Keratinocyte (primary cell): Measurements from ENCODE around the gene CALCR. TPM values are rescaled to one million over a fixed set of nuclear protein-coding genes. Genes with fewer than 3 reads are reported as not detected.
"Not testable (repeated sequence)": the region's sequence is repeated elsewhere in the genome, so short reads cannot be mapped to it uniquely, and the experiment has no call there.

Experiments
- DNase-seq: peaks from one replicate; pipeline ENCODE4 v3.0.0-alpha.2; 2011; ENCODE audit warnings: low read depth, missing footprints, low spot score
- FAIRE-seq: peaks from 2 replicates; lab custom pipeline; 2011; peaks lifted over from hg19 to GRCh38; lab: Jason Lieb, UNC
- H2AFZ ChIP-seq: 2 replicates; pipeline ENCODE4 v1.6.0; 2012; ENCODE audit warnings: low read length, control low read depth, inconsistent platforms; ENCODE audit not compliant: control insufficient read depth
- H3K27ac ChIP-seq: 2 replicates; pipeline ENCODE4 v1.5.1; 2011; ENCODE audit warnings: low read length; ENCODE audit not compliant: control insufficient read depth, insufficient read depth
- H3K27me3 ChIP-seq: 3 replicates; pipeline ENCODE4 v1.6.0; 2011; ENCODE audit warnings: low read length; ENCODE audit not compliant: control insufficient read depth, insufficient read depth; ENCODE audit errors: extremely low read depth
- H3K36me3 ChIP-seq, 2 experiments: 2 replicates in 1 of 2; 3 replicates in 1 of 2; pipeline ENCODE4 v1.5.1; 2011; ENCODE audit warnings: low read length in 2 of 2, mild to moderate bottlenecking in 1 of 2; ENCODE audit not compliant: control insufficient read depth in 2 of 2, insufficient read depth in 2 of 2; ENCODE audit errors: extremely low read depth in 1 of 2
- H3K4me1 ChIP-seq: 3 replicates; pipeline ENCODE4 v1.5.1; 2011; ENCODE audit warnings: low read length; ENCODE audit not compliant: control insufficient read depth, insufficient read depth; ENCODE audit errors: extremely low read depth
- H3K4me2 ChIP-seq: 3 replicates; pipeline ENCODE4 v1.6.0; 2011; ENCODE audit warnings: low read depth, low read length; ENCODE audit not compliant: control insufficient read depth, insufficient read depth; ENCODE audit errors: extremely low read depth
- H3K4me3 ChIP-seq, 3 experiments: fragments of 200-600 bp in 1 of 3; sonication (generic) in 1 of 3; 2 replicates in 2 of 3; 3 replicates in 1 of 3; pipeline ENCODE4 v1.5.1; 2011 to 2016; ENCODE audit warnings: low read length in 3 of 3, mild to moderate bottlenecking in 3 of 3, control low read depth in 2 of 3, inconsistent platforms in 1 of 3, low read depth in 1 of 3, mixed read lengths in 1 of 3, mixed run types in 1 of 3, moderate library complexity in 1 of 3; ENCODE audit not compliant: control insufficient read depth in 2 of 3, insufficient read depth in 2 of 3; ENCODE audit errors: extremely low read depth in 1 of 3
- H3K79me2 ChIP-seq: 2 replicates; pipeline ENCODE4 v1.6.0; 2012; ENCODE audit warnings: low read length; ENCODE audit not compliant: control insufficient read depth, insufficient read depth
- H3K9ac ChIP-seq: 3 replicates; pipeline ENCODE4 v1.6.0; 2011; ENCODE audit warnings: low read length; ENCODE audit not compliant: control insufficient read depth, insufficient read depth; ENCODE audit errors: extremely low read depth
- H3K9me1 ChIP-seq: 3 replicates; pipeline ENCODE4 v1.6.0; 2011; ENCODE audit warnings: low read length; ENCODE audit not compliant: control insufficient read depth, insufficient read depth; ENCODE audit errors: extremely low read depth
- H3K9me3 ChIP-seq: 2 replicates; pipeline ENCODE4 v1.5.1; 2012; ENCODE audit warnings: low read depth, low read length; ENCODE audit not compliant: control insufficient read depth
- H4K20me1 ChIP-seq: 3 replicates; pipeline ENCODE4 v1.6.0; 2011; ENCODE audit warnings: low read length; ENCODE audit not compliant: control insufficient read depth, insufficient read depth; ENCODE audit errors: extremely low read depth
- CTCF ChIP-seq, 3 experiments: IDR thresholded peaks in 1 of 3; conservative IDR thresholded peaks in 1 of 3; optimal IDR thresholded peaks in 1 of 3; 2 replicates in 2 of 3; 3 replicates in 1 of 3; pipeline versions ENCODE3 to v1.5.1; 2011; ENCODE audit warnings: low read length in 3 of 3, mild to moderate bottlenecking in 3 of 3, moderate library complexity in 2 of 3, control low read depth in 1 of 3, inconsistent platforms in 1 of 3; ENCODE audit not compliant: insufficient read depth in 2 of 3; ENCODE audit errors: extremely low read depth in 1 of 3
- EZH2 ChIP-seq: IDR thresholded peaks from one replicate; pipeline ENCODE4 v1.6.1; 2012; ENCODE audit warnings: inconsistent platforms, mild to moderate bottlenecking, low read length, moderate library complexity
- dilution Hi-C: fragments of 300-500 bp; cut with MboI; formaldehyde crosslinking; loops from one replicate; pipeline ENCODE4 v1.7.0; 2020; ENCODE audit warnings: low sequenced_read_pairs; ENCODE audit not compliant: extremely low pct_ligation_motif_present
- polyA plus RNA-seq, 5 experiments: library from polyadenylated mRNA; depleted of rRNA in 3 of 5; stranded (reverse) in 3 of 5; stranded (forward) in 1 of 5; unstranded in 1 of 5; fragments of >200 nt; gene quantifications; 1 replicate in 1 of 5; 2 replicates in 3 of 5; 3 replicates in 1 of 5; pipeline versions ENCODE4 v1.2.1 to v1.2.3, GENCODE V29; 2011 to 2012; ENCODE audit warnings: missing spikeins in 2 of 5, low read depth in 1 of 5, low replicate concordance in 1 of 5

Gene CALCR
- polyA plus RNA-seq, 1 donor (not counting 4 experiments of a cell fraction or from before 2014, with no cell fraction given), result not detected

GRCh38 chr7:93594250-93594649 is 19.7 kb upstream of the CALCR start:
- Histone ChIP-seq H3K9me1 (no peaks in the 10 kb centered on the region), H3K9me3 (no peaks in the 10 kb centered on the region), H3K4me2 (no peak overlapping the region), H3K9ac (no peak overlapping the region), H3K27me3 (no peaks in the 10 kb centered on the region), H3K27ac (no peak overlapping the region), H4K20me1 (no peaks in the 10 kb centered on the region), H3K4me3 (no peak overlapping the region), H3K79me2 (no peaks in the 10 kb centered on the region), H2AFZ (no peak overlapping the region), H3K36me3 (no peaks in the 10 kb centered on the region), H3K4me1 (no peaks in the 10 kb centered on the region)
- DNase-seq (no peak), FAIRE-seq (no peak)
- dilution Hi-C loops, result no loop called here
- TF ChIP-seq CTCF (optimal IDR thresholded peaks at IDR 0.05 in 1 of 3, IDR thresholded peaks at IDR 0.05 in 1 of 3, conservative IDR thresholded peaks at IDR 0.05 in 1 of 3; ENCODE audit: extremely low read depth in 1 of 3, insufficient read depth in 2 of 3, low read length in 3 of 3), result no peak
- no peak for TF ChIP-seq EZH2

DNA sequence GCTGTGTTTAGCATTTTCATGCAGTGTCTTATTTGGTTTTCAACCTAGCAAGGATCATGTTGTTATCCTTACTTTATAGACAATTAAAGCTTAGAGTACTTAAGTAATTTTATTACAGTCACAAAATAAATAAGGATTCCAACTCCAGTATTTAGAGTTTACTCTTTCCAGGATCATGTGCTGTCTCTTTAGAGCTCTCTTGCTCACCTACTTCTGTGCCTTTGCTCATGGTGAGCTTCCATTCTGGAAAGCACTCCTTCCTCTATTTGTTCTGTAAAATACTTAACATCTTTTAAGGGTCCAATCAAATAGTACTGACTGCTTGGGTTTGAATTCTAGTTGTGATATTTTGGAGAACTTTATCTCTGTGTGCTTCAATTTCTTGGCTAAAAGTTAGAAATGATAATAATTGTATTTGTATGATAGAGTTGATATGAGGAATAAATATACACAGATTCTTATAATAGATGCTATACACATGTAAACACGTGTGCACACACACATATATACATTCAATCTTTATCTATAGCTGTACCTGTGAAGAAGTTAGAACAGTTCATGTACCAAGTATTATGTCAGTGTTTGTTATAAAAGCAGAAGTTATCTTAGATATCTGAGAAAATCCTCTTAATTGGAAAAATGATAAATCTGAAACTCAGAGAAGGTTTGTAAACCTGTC is 18.2 kb upstream of the CALCR start:
- H2AFZ ChIP-seq, result no peak overlapping the region
- H3K9ac ChIP-seq, result no peak overlapping the region
- no peaks in the 10 kb centered on the region for H3K27me3 ChIP-seq
- DNase-seq, result no peak
- no peak for FAIRE-seq
- no peaks in the 10 kb centered on the region for H3K4me1 ChIP-seq
- H4K20me1 ChIP-seq, result no peaks in the 10 kb centered on the region
- no peaks in the 10 kb centered on the region for H3K79me2 ChIP-seq
- H3K9me3 ChIP-seq, result no peaks in the 10 kb centered on the region
- H3K27ac ChIP-seq, result no peak overlapping the region
- no peaks in the 10 kb centered on the region for H3K36me3 ChIP-seq
- TF ChIP-seq CTCF (optimal IDR thresholded peaks at IDR 0.05 in 1 of 3, IDR thresholded peaks at IDR 0.05 in 1 of 3, conservative IDR thresholded peaks at IDR 0.05 in 1 of 3; ENCODE audit: extremely low read depth in 1 of 3, insufficient read depth in 2 of 3, low read length in 3 of 3) (no peak), EZH2 (no peak)
- no peaks in the 10 kb centered on the region for H3K9me1 ChIP-seq
- no peak overlapping the region for H3K4me2 ChIP-seq
- dilution Hi-C loops, result no loop called here
- H3K4me3 ChIP-seq, result no peak overlapping the region

DNA sequence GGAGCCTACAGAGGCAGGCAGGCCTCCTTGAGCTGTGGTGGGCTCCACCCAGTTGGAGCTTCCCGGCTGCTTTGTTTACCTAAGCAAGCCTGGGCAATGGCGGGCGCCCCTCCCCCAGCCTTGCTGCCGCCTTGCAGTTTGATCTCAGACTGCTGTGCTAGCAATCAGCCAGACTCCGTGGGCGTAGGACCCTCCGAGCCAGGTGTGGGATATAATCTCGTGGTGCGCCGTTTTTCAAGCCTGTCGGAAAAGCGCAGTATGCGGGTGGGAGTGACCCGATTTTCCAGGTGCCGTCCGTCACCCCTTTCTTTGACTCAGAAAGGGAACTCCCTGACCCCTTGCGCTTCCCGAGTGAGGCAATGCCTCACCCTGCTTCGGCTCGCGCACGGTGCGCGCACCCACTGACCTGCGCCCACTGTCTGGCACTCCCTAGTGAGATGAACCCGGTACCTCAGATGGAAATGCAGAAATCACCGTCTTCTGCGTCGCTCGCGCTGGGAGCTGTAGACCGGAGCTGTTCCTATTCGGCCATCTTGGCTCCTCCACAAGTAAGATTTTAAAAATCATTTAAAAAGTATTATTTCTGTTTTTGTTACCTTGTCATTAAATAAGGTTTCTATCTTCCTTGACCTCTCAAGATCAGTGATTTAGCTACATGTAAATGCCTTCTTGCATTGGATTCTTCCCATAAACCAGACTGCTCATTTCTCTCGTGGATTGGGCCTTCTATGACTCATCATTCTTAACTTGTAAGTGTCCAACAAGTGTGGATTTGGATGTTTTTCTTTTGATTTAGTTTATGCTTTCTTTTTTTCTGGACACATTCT is 16.9 kb upstream of the CALCR start:
- DNase-seq, H2AFZ ChIP-seq, dilution Hi-C loops, H4K20me1 ChIP-seq, H3K4me1 ChIP-seq, H3K4me3 ChIP-seq, H3K27me3 ChIP-seq, H3K9me3 ChIP-seq, FAIRE-seq, H3K79me2 ChIP-seq, H3K4me2 ChIP-seq, H3K9ac ChIP-seq, H3K9me1 ChIP-seq, H3K36me3 ChIP-seq, H3K27ac ChIP-seq: not testable (repeated sequence)
